Loucy (cell line): ENCODE results near the gene NOL4.
"Not testable (repeated sequence)": the region's sequence is repeated elsewhere in the genome, so short reads cannot be mapped to it uniquely, and the experiment has no call there.

Experiments
- H2AFZ ChIP-seq: fragments of 200-600 bp; sonication (generic); 2 replicates; pipeline ENCODE4 v1.6.0; 2016; ENCODE audit warnings: antibody characterized with exemption, mild to moderate bottlenecking, low read length, moderate library complexity
- H3F3A ChIP-seq: fragments of 200-600 bp; 2 replicates; pipeline ENCODE4 v1.6.0; 2016; ENCODE audit warnings: antibody characterized with exemption, low read depth, mild to moderate bottlenecking
- H3K27me3 ChIP-seq: fragments of 200-600 bp; sonication (generic); 2 replicates; pipeline ENCODE4 v1.6.1; 2014; ENCODE audit warnings: low read length, mild to moderate bottlenecking; ENCODE audit not compliant: insufficient read depth, poor library complexity, severe bottlenecking
- H3K36me3 ChIP-seq: fragments of 200-600 bp; sonication (generic); 2 replicates; pipeline ENCODE4 v1.6.1; 2016; ENCODE audit warnings: low read length; ENCODE audit not compliant: insufficient read depth
- H3K4me1 ChIP-seq: fragments of 200-600 bp; sonication (generic); 2 replicates; pipeline ENCODE4 v1.5.1; 2014; ENCODE audit warnings: low read length, mild to moderate bottlenecking; ENCODE audit not compliant: insufficient read depth, poor library complexity, severe bottlenecking
- H3K4me2 ChIP-seq: fragments of 200-600 bp; sonication (generic); 2 replicates; pipeline ENCODE4 v1.6.0; 2014; ENCODE audit warnings: antibody characterized with exemption, low read length, low read depth, mild to moderate bottlenecking; ENCODE audit not compliant: poor library complexity, severe bottlenecking
- H3K4me3 ChIP-seq: fragments of 200-600 bp; sonication (generic); 2 replicates; pipeline ENCODE4 v1.5.1; 2014; ENCODE audit warnings: low read length, mild to moderate bottlenecking, mixed read lengths; ENCODE audit not compliant: poor library complexity, severe bottlenecking
- H3K79me2 ChIP-seq: fragments of 200-600 bp; sonication (generic); 2 replicates; pipeline ENCODE4 v1.6.1; 2014; ENCODE audit warnings: low read length; ENCODE audit not compliant: insufficient read depth
- H3K9ac ChIP-seq: fragments of 200-600 bp; sonication (generic); 2 replicates; pipeline ENCODE4 v1.6.0; 2014; ENCODE audit warnings: mild to moderate bottlenecking, low read depth, low read length, moderate library complexity; ENCODE audit not compliant: poor library complexity, severe bottlenecking
- H3K9me2 ChIP-seq: fragments of 200-600 bp; sonication (generic); replicated peaks from 2 replicates; pipeline ENCODE4 v1.6.1; 2016; ENCODE audit warnings: low read depth, low read length, mixed read lengths
- H3K9me3 ChIP-seq: fragments of 200-600 bp; sonication (generic); 2 replicates; pipeline ENCODE4 v1.6.1; 2014; ENCODE audit warnings: mild to moderate bottlenecking, antibody characterized with exemption, low read length, low read depth; ENCODE audit not compliant: insufficient read depth
- H4K20me1 ChIP-seq: fragments of 200-600 bp; sonication (generic); 2 replicates; pipeline ENCODE4 v1.6.0; 2014; ENCODE audit warnings: antibody characterized with exemption, low read length, mild to moderate bottlenecking; ENCODE audit not compliant: insufficient read depth, poor library complexity, severe bottlenecking
- EZH2phosphoT487 ChIP-seq: fragments of 200-600 bp; IDR thresholded peaks from 2 replicates; pipeline ENCODE4 v1.6.1; 2018; ENCODE audit warnings: antibody characterized with exemption, mild to moderate bottlenecking, moderate library complexity, borderline replicate concordance
- TF ChIP-seq, protein P1 (sequence below): fragments of 200-600 bp; sonication (generic); conservative IDR thresholded peaks from 2 replicates; pipeline ENCODE4 v1.5.1; 2014; ENCODE audit warnings: mild to moderate bottlenecking, antibody characterized with exemption, low read length

NOL4 gene

DNA sequence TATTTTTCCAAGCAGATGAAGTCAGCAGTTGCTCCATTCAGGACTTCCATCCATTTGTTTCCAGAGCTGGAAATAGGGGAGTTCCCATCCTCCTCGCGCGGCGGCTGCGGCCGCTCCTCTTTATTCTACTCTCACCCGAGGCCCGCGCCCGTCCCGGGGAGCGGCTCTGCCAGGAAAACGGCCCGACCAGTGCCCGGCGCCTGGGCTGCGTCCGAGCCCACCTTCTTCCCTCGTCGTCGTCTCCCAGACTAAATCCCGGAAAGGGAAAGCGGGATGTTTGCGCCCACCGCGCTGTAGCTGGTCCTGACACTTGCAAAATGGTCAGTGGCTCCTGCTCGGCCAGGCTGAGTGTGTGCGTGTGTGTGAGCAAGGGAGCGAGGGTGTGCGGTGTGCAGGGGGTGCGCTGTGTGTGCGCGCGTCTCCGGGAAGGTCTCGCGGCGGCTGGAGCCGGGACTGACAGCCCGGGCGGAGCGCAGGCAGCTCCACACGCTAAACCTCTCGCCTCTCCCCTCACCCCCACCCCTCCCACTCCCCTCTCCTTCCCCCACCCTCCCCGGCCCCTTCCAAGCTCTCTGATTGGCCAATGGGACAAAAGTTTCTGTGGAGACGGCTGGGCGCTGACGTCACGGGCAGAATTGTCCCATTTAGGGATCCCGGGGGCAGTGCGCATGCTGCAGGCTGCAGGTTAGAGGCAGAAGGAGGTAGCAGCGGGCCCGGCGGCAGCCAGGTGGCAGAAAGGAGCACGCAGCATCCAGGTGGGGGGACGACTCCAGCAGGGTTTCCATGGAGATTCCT lies at the start of gene NOL4:
NOL4 (minus strand) TSS at position 491 of the 795 bp plus-strand sequence. CDS start 1,660 bp downstream, outside the sequence.
- Histone ChIP-seq H3K4me1 (no peaks in the 10 kb centered on the region), H3K9me3 (no peaks in the 10 kb centered on the region; the same call in 1 of the 2 replicates), H3K4me2 (no peak within 1 kb of the TSS), H3K9me2 (no peaks in the 10 kb centered on the region), H4K20me1 (no peaks in the 10 kb centered on the region), H2AFZ (no peak within 1 kb of the TSS), H3K79me2 (no peaks in the 10 kb centered on the region), H3K27me3 (no peaks in the 10 kb centered on the region), H3K36me3 (no peaks in the 10 kb centered on the region), H3K9ac (no peak within 1 kb of the TSS), H3F3A (no peaks in the 10 kb centered on the region), H3K4me3 (no peak within 1 kb of the TSS)
- no peak for TF ChIP-seq EZH2phosphoT487
- TF ChIP-seq, protein P1, sequence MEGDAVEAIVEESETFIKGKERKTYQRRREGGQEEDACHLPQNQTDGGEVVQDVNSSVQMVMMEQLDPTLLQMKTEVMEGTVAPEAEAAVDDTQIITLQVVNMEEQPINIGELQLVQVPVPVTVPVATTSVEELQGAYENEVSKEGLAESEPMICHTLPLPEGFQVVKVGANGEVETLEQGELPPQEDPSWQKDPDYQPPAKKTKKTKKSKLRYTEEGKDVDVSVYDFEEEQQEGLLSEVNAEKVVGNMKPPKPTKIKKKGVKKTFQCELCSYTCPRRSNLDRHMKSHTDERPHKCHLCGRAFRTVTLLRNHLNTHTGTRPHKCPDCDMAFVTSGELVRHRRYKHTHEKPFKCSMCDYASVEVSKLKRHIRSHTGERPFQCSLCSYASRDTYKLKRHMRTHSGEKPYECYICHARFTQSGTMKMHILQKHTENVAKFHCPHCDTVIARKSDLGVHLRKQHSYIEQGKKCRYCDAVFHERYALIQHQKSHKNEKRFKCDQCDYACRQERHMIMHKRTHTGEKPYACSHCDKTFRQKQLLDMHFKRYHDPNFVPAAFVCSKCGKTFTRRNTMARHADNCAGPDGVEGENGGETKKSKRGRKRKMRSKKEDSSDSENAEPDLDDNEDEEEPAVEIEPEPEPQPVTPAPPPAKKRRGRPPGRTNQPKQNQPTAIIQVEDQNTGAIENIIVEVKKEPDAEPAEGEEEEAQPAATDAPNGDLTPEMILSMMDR, result no peak

DNA sequence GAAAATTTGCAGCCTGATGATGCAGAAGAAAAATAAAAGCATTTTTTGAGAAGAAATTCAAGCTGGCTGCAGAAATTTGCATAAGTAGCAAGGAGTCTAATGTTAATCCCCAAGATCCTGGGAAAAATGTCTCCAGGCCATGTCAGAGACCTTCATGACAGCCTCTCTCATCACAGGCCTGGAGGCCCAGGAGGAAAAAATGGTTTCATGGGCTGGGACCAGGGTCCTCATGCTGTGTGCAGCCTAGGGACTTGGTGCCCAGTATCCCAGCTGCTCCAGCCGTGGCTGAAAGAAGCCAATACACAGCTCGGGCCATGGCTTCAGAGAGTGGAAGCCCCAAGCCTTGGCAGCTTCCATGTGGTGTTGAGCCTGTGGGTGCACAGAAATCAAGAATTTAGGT lies 41.3 kb upstream of the NOL4 start:
- not testable (repeated sequence) for H2AFZ ChIP-seq, H3K9ac ChIP-seq, H4K20me1 ChIP-seq, H3K4me2 ChIP-seq, H3K4me1 ChIP-seq, H3K36me3 ChIP-seq, H3K27me3 ChIP-seq, H3K9me3 ChIP-seq, H3F3A ChIP-seq, H3K9me2 ChIP-seq, H3K79me2 ChIP-seq, H3K4me3 ChIP-seq

DNA sequence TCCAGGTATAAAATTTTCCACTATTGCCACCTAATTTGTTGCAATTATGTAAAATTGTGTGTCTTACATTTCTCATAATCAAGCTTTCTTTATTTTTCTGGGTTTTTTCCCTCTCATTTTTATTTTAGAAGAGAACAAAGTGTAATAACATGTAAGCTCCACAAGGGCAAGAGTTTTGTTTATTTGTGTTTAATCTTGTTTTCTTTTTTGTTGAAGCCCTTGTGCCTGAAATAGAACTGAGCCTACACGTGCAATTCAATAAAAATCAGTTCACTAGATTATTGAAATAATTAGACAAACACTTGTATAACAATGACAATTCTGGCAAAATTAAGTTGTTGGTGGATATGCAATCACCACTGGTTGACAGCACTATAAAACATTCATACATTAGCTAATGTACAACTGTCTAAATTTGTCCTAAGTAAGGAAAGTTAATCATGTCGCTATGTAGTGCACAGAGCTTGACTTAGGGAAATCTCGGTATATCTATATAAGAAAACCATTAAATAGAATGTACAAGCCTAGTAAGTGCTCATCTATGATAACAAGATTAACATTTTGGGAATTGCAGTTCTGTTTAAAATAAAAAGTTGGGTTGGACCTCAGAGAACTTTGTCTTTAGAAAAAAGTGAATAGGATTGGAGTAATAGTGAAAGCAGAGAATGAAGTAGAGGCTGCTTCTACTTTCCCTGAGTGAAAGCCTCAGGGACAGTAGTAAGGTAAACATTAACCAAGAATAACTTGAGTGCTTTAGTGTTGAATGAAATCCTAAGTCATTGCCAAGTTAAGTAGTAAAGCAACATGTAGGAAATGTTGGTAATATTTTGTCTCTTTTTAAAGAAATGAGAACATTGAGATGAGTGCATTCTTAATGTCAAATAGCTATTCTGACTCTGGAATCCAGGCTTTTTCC lies 37.4 kb upstream of the NOL4 start:
- no peaks in the 10 kb centered on the region for H3K27me3 ChIP-seq
- no peaks in the 10 kb centered on the region for H3K9me3 ChIP-seq
- H2AFZ ChIP-seq, result no peak overlapping the region
- H3F3A ChIP-seq, result no peaks in the 10 kb centered on the region
- H3K9ac ChIP-seq, result no peak overlapping the region
- H3K79me2 ChIP-seq, result no peaks in the 10 kb centered on the region
- H3K36me3 ChIP-seq, result no peaks in the 10 kb centered on the region
- H3K9me2 ChIP-seq, result no peaks in the 10 kb centered on the region
- no peaks in the 10 kb centered on the region for H3K4me1 ChIP-seq
- H3K4me3 ChIP-seq, result no peak overlapping the region
- no peaks in the 10 kb centered on the region for H4K20me1 ChIP-seq
- H3K4me2 ChIP-seq, result no peak overlapping the region
- TF ChIP-seq, protein P1, result no peak
- TF ChIP-seq EZH2phosphoT487, result no peak
